ENCODE measurements around the gene SHLD1.
"Not testable (repeated sequence)": the region's sequence is repeated elsewhere in the genome, so short reads cannot be mapped to it uniquely, and the experiment has no call there.

The SHLD1 gene

GRCh38 chr20:5749952-5750779 lies at the start of gene SHLD1:
TSS of gene SHLD1 (plus strand) at chr20:5750401. CDS start at chr20:5772866, 22,465 bp downstream.
- DNase-seq = peak; percentile 81

- not testable (repeated sequence) for DNase-seq
Observed at GRCh38 chr20:5702339-5702738, 47.9 kb upstream of the SHLD1 start.

GRCh38 chr20:5703681-5704101 lies 46.5 kb upstream of the SHLD1 start:
- no peak for DNase-seq

GRCh38 chr20:5705827-5706226 lies 44.4 kb upstream of the SHLD1 start:
- no peak for DNase-seq

GRCh38 chr20:5706797-5707196 lies 43.4 kb upstream of the SHLD1 start:
- no peak for DNase-seq

GRCh38 chr20:5710551-5710950 lies 39.6 kb upstream of the SHLD1 start:
- DNase-seq = no peak

- DNase-seq = no peak
Observed at GRCh38 chr20:5714261-5715041, 35.8 kb upstream of the SHLD1 start.

- no peak for DNase-seq
Observed at GRCh38 chr20:5715071-5715841, 34.9 kb upstream of the SHLD1 start.

GRCh38 chr20:5716953-5717352 lies 33.2 kb upstream of the SHLD1 start:
- no peak for DNase-seq

GRCh38 chr20:5718896-5719595 lies 31.2 kb upstream of the SHLD1 start:
- DNase-seq = no peak

- DNase-seq = no peak
Observed at GRCh38 chr20:5719861-5720403, 30.3 kb upstream of the SHLD1 start.

- DNase-seq = no peak
Observed at GRCh38 chr20:5720696-5721095, 29.5 kb upstream of the SHLD1 start.

GRCh38 chr20:5721356-5721755 lies 28.8 kb upstream of the SHLD1 start:
- DNase-seq = not testable (repeated sequence)

- DNase-seq = no peak
Observed at GRCh38 chr20:5722927-5723326, 27.3 kb upstream of the SHLD1 start.

- DNase-seq = not testable (repeated sequence)
Observed at GRCh38 chr20:5725183-5725463, 25.1 kb upstream of the SHLD1 start.

GRCh38 chr20:5727018-5727515 lies 23.1 kb upstream of the SHLD1 start:
- DNase-seq = no peak

- no peak for DNase-seq
Observed at GRCh38 chr20:5729348-5729747, 20.9 kb upstream of the SHLD1 start.

- no peak for DNase-seq
Observed at GRCh38 chr20:5730131-5730530, 20.1 kb upstream of the SHLD1 start.

GRCh38 chr20:5731753-5732366 lies 18.3 kb upstream of the SHLD1 start:
- no peak for DNase-seq

- DNase-seq = no peak
Observed at GRCh38 chr20:5734602-5735001, 15.6 kb upstream of the SHLD1 start.

- no peak for DNase-seq
Observed at GRCh38 chr20:5735845-5736510, 14.2 kb upstream of the SHLD1 start.
